Measurements from ENCODE around the gene B3GAT1.

B3GAT1 gene

GRCh38 chr11:134366254-134366653, 45.8 kb downstream of the B3GAT1 start:
- H3K4me1 ChIP-seq (ENCODE audit: insufficient read depth, low read length) = peaks cover 19% of the 10 kb centered on the region
- TF ChIP-seq EZH2 (IDR thresholded peaks at IDR 0.05; ENCODE audit: borderline replicate concordance, low read depth, low read length, severe bottlenecking) (no peak), CTCF (IDR thresholded peaks at IDR 0.05; ENCODE audit: borderline replicate concordance, extremely low read depth, low read length, poor library complexity, severe bottlenecking) (no peak)

GRCh38 chr11:134365011-134365925, 46.8 kb downstream of the B3GAT1 start:
- Histone ChIP-seq H3K9ac (ENCODE audit: low read depth, low read length) (no peak overlapping the region), H3K27ac (ENCODE audit: low read length) (no peak overlapping the region; the same call in 1 of the 2 replicates), H3K4me1 (ENCODE audit: insufficient read depth, low read length) (peaks cover 21% of the 10 kb centered on the region), H3K79me2 (ENCODE audit: insufficient read depth, low read length) (no peaks in the 10 kb centered on the region), H3K27me3 (ENCODE audit: insufficient read depth, low read length, poor library complexity) (no peaks in the 10 kb centered on the region), H3K4me3 (ENCODE audit: low read depth in 1 of 2, low read length in 2 of 2) (no peak overlapping the region), H3K9me3 (ENCODE audit: insufficient read depth, low read length, severe bottlenecking) (no peaks in the 10 kb centered on the region), H3K36me3 (ENCODE audit: insufficient read depth, low read length) (0 out of 2 replicates have a peak, but pooled peaks cover 9% of the 10 kb centered on the region), H2AFZ (ENCODE audit: low read depth, low read length) (no peak overlapping the region), H3K4me2 (ENCODE audit: insufficient read depth, low read length) (no peak overlapping the region), H4K20me1 (ENCODE audit: insufficient read depth, low read length) (peaks cover 3% of the 10 kb centered on the region; the same call in 1 of the 2 replicates)
- ATAC-seq (ENCODE audit: insufficient read depth, low read depth) (peak; percentile 90), DNase-seq (peak; percentile 84)
- no peak for TF ChIP-seq CTCF (IDR thresholded peaks at IDR 0.05; ENCODE audit: borderline replicate concordance, extremely low read depth, low read length, poor library complexity, severe bottlenecking)
- no peak for TF ChIP-seq EZH2 (IDR thresholded peaks at IDR 0.05; ENCODE audit: borderline replicate concordance, low read depth, low read length, severe bottlenecking)

More at GRCh38 chr11:134366254-134366653, 45.8 kb downstream of the B3GAT1 start:
- H3K27me3 ChIP-seq (ENCODE audit: insufficient read depth, low read length, poor library complexity) = no peaks in the 10 kb centered on the region
- H3K9me3 ChIP-seq (ENCODE audit: insufficient read depth, low read length, severe bottlenecking) = no peaks in the 10 kb centered on the region
- H3K4me3 ChIP-seq (ENCODE audit: low read depth in 1 of 2, low read length in 2 of 2) = no peak overlapping the region
- H3K79me2 ChIP-seq (ENCODE audit: insufficient read depth, low read length) = no peaks in the 10 kb centered on the region
- DNase-seq (no peak), ATAC-seq (ENCODE audit: insufficient read depth, low read depth) (no peak)
- no peak overlapping the region for H3K27ac ChIP-seq (ENCODE audit: low read length)
- no peak overlapping the region for H3K9ac ChIP-seq (ENCODE audit: low read depth, low read length)
- no peak overlapping the region for H3K4me2 ChIP-seq (ENCODE audit: insufficient read depth, low read length)
- H4K20me1 ChIP-seq (ENCODE audit: insufficient read depth, low read length) = peaks cover 3% of the 10 kb centered on the region; the same call in 1 of the 2 replicates
- peaks cover 11% of the 10 kb centered on the region; the same call in 1 of the 2 replicates for H3K36me3 ChIP-seq (ENCODE audit: insufficient read depth, low read length)
- no peak overlapping the region for H2AFZ ChIP-seq (ENCODE audit: low read depth, low read length)

GRCh38 chr11:134364261-134364660, 47.8 kb downstream of the B3GAT1 start:
- H3K27me3 ChIP-seq (ENCODE audit: insufficient read depth, low read length, poor library complexity) = no peaks in the 10 kb centered on the region
- peaks cover 3% of the 10 kb centered on the region; the same call in 1 of the 2 replicates for H4K20me1 ChIP-seq (ENCODE audit: insufficient read depth, low read length)
- H3K9me3 ChIP-seq (ENCODE audit: insufficient read depth, low read length, severe bottlenecking) = no peaks in the 10 kb centered on the region
- TF ChIP-seq EZH2 (IDR thresholded peaks at IDR 0.05; ENCODE audit: borderline replicate concordance, low read depth, low read length, severe bottlenecking) (no peak), CTCF (IDR thresholded peaks at IDR 0.05; ENCODE audit: borderline replicate concordance, extremely low read depth, low read length, poor library complexity, severe bottlenecking) (no peak)
- ATAC-seq (ENCODE audit: insufficient read depth, low read depth) (no peak), DNase-seq (no peak)
- no peak overlapping the region for H3K4me3 ChIP-seq (ENCODE audit: low read depth in 1 of 2, low read length in 2 of 2)
- 0 out of 2 replicates have a peak, but pooled peaks cover 3% of the 10 kb centered on the region for H3K36me3 ChIP-seq (ENCODE audit: insufficient read depth, low read length)
- no peak overlapping the region for H3K4me2 ChIP-seq (ENCODE audit: insufficient read depth, low read length)
- no peak overlapping the region for H3K9ac ChIP-seq (ENCODE audit: low read depth, low read length)
- H3K27ac ChIP-seq (ENCODE audit: low read length) = no peak overlapping the region
- H3K79me2 ChIP-seq (ENCODE audit: insufficient read depth, low read length) = no peaks in the 10 kb centered on the region
- peaks cover 27% of the 10 kb centered on the region for H3K4me1 ChIP-seq (ENCODE audit: insufficient read depth, low read length)
- no peak overlapping the region for H2AFZ ChIP-seq (ENCODE audit: low read depth, low read length)

Data from DND-41 (cell line).